Fibroblast of villous mesenchyme (primary cell): ENCODE results near the gene LHX4. TPM values are rescaled to one million over a fixed set of nuclear protein-coding genes. Genes with fewer than 3 reads are reported as not detected.
"Not testable (repeated sequence)": the region's sequence is repeated elsewhere in the genome, so short reads cannot be mapped to it uniquely, and the experiment has no call there.

ENCODE experiments used
- DNase-seq: peaks from one replicate; pipeline ENCODE4 v3.0.0-alpha.2; 2010; ENCODE audit warnings: low read depth
- H3K4me3 ChIP-seq: 2 replicates; pipeline ENCODE4 v1.5.1; 2011; ENCODE audit warnings: low read depth, mild to moderate bottlenecking, low read length
- CTCF ChIP-seq: IDR thresholded peaks from 2 replicates; pipeline ENCODE4 v1.5.1; 2012; ENCODE audit warnings: low read depth, mild to moderate bottlenecking, low read length; ENCODE audit not compliant: insufficient read depth
- total RNA-seq: library from RNA; depleted of rRNA; stranded (reverse); fragments of >200 nt; gene quantifications from 2 replicates; pipeline ENCODE4 v1.2.3, GENCODE V29; 2012

The LHX4 gene
- total RNA-seq, 1 donor = 0.86 TPM

GRCh38 chr1:180196436-180197003 is 33.5 kb upstream of the LHX4 start:
- no peak for TF ChIP-seq CTCF

DNA sequence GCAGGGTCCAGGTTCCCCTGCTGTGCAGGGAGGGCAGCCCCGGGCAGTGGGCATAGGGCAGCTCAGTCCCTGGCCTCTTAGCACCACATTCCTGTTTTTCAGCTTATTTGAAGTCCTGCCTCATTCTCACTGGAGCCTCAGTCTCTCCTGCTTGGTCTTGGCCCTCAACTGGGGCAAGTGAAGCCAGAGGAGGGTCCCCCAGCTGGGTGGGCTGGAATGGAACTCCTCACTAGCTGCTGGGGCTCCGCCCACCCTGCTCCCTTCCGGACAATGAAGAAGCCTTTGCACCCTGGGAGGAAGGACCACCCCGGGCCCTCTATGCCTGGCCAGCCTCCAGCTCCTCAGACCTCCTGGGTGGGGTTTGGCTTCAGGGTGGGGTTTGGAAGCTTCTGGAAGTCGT is 32.8 kb upstream of the LHX4 start:
- TF ChIP-seq CTCF = no peak
- H3K4me3 ChIP-seq = no peak overlapping the region

More at GRCh38 chr1:180196436-180197003, 33.5 kb upstream of the LHX4 start:
- no peak overlapping the region for H3K4me3 ChIP-seq
- no peak for DNase-seq

GRCh38 chr1:180198196-180198595 is 31.9 kb upstream of the LHX4 start:
- no peak overlapping the region for H3K4me3 ChIP-seq
- peak; percentile 28 for DNase-seq
- no peak for TF ChIP-seq CTCF

More for the DNA sequence above, 32.8 kb upstream of the LHX4 start:
- DNase-seq = no peak

DNA sequence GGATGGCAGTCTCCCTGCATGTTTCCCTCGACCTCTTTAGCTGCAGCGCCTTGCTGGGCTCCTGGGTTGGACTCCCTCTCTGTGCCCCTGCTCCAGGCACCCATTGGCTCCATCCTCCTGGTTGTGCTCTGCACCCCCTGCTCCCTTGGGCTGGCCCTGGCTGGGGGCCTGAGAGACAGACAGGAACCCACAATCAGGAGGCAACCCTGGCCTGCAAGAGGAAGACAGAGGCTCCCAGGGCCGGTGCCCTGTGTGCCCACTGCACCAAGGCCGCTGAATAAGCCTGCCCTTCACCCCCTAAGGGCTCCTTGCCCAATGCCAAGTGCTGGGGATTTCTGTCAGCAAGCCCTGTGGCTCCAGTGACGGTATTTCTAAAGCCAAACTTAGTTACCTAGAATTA is 31.5 kb upstream of the LHX4 start:
- no peak for DNase-seq
- H3K4me3 ChIP-seq = no peak overlapping the region
- no peak for TF ChIP-seq CTCF

DNA sequence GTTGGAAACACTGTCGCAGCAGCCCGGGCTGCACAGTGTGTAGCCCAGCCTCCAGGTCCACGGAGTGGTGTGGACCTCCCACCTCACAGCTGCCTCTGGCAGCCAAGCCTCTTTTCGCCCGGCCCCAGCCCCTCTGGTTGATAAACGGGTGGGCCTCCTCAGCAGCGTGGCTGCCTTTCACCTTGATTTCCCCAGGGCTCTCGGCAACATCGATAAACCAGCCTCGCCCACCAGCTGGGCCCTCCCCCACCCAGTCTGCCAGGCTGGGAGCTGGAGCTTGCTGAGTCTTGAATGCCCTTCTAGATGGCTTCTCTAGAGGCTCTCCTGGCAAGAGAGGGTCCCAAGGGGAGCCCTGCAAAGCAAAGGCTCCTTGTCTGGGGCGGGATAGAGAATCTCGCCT is 31.0 kb upstream of the LHX4 start:
- DNase-seq = no peak

DNA sequence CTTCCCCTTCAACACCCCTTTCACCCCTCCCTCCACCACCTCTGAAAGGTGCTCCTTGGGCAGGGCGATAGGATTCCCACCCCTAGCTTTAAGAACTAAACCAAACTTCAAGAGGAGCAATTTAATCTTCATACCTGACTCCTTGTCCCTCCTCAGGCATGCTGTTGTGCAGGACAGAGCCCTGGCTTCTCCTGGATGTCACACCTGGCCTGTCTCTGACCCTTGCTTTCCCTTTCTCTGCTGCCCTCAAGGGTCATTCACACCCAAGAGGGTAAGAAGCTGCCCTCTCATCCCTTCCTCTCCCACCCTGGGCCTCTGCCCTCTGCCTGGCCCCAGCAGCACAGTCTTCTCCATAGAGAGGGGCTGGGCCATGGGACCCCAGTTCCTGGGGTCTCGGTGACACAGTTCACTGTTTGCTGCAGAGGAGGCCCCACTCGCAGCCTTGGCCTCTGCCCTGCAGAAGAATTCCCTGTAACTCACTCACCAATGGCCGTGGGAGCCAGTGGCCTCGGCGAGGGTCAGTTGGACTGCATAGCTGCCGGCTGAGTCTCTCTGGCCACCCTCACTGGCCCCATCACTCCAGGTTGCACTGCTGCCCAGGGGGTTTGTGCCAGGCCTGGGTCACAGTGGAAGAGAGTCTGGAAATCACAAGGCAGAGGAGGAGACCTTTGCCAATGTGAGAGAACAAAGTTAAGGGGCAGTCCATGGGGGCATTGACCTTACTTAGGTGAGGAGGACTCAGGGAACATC is 28.4 kb upstream of the LHX4 start:
- no peak for DNase-seq
- no peak overlapping the region for H3K4me3 ChIP-seq
- TF ChIP-seq CTCF = no peak

More for the DNA sequence above, 31.0 kb upstream of the LHX4 start:
- no peak for TF ChIP-seq CTCF
- no peak overlapping the region for H3K4me3 ChIP-seq

DNA sequence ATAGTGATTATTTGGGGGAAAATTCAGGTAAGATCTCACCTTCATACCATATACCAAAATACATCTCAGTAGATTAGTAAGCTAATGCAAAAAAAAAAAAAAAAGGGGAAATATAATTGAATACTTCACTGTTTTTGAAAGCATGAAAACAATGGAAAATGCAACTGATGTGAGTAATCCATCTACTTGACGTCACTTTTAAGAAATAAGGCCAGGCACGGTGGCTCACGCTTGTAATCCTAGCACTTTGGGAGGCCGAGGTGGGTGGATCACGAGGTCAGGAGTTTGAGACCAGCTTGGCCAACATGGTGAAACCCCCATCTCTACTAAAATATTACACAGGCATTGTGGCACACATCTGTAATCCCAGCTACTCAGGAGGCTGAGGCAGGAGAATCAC is 27.5 kb upstream of the LHX4 start:
- not testable (repeated sequence) for H3K4me3 ChIP-seq, DNase-seq
